ENCODE results near the gene KLHL18.

Gene KLHL18

DNA sequence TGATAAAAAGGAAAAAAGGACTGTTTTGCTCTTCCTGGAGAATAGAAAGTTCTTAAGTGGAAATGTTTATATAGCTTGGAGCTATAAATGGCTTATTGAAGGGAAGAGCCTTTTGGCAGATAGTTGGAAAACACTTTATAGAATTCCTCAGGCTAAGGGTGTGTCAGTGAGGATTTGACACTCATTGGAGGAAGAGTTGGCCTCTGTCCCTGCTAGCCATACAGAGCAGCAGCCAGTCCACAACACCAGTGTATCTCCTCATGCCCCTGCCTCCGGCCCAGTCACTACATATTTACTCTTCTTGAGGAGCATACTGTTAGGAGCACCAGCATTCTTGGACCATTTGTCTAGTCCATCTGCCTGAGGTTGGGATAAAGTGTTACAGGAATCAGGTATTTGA, 36.2 kb downstream of the KLHL18 start:
- Histone ChIP-seq H3K9ac (no peak overlapping the region), H3K4me1 (no peaks in the 10 kb centered on the region), H3K4me2 (ENCODE audit: low read length) (no peak overlapping the region), H2AFZ (no peak overlapping the region), H3K9me3 (ENCODE audit: control insufficient read depth, low read length) (no peaks in the 10 kb centered on the region), H3K36me3 (ENCODE audit: control insufficient read depth, insufficient read depth, low read length) (no peaks in the 10 kb centered on the region), H3K4me3 (ENCODE audit: low read depth, low read length) (no peak overlapping the region), H3K79me2 (no peaks in the 10 kb centered on the region), H3K27me3 (ENCODE audit: control insufficient read depth, insufficient read depth, low read length) (no peaks in the 10 kb centered on the region), H3K27ac (no peak overlapping the region)
- TF ChIP-seq, protein P1, sequence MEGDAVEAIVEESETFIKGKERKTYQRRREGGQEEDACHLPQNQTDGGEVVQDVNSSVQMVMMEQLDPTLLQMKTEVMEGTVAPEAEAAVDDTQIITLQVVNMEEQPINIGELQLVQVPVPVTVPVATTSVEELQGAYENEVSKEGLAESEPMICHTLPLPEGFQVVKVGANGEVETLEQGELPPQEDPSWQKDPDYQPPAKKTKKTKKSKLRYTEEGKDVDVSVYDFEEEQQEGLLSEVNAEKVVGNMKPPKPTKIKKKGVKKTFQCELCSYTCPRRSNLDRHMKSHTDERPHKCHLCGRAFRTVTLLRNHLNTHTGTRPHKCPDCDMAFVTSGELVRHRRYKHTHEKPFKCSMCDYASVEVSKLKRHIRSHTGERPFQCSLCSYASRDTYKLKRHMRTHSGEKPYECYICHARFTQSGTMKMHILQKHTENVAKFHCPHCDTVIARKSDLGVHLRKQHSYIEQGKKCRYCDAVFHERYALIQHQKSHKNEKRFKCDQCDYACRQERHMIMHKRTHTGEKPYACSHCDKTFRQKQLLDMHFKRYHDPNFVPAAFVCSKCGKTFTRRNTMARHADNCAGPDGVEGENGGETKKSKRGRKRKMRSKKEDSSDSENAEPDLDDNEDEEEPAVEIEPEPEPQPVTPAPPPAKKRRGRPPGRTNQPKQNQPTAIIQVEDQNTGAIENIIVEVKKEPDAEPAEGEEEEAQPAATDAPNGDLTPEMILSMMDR (IDR thresholded peaks at IDR 0.05) = no peak

DNA sequence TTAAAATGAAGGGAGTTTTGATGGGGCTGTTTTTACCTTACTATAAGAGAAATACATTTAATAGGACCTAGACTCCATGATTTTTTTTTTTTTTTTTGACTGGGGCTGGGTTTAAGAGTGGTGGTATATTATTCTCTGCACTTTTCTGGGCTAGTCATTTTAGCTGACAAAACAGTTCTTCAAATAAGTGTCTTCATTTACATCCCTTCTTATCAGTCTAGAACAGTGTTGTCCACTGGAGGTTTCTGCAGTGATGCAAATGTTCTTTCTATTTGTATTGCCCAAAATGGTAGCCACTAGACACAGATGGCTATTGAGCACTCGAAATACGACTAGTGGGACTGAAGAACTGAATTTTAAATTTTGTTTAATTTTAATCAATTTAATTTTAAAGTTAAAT, 37.2 kb downstream of the KLHL18 start:
- Histone ChIP-seq H3K4me3 (ENCODE audit: low read depth, low read length) (no peak overlapping the region), H3K36me3 (ENCODE audit: control insufficient read depth, insufficient read depth, low read length) (no peaks in the 10 kb centered on the region), H3K79me2 (no peaks in the 10 kb centered on the region), H3K27ac (no peak overlapping the region), H3K9me3 (ENCODE audit: control insufficient read depth, low read length) (no peaks in the 10 kb centered on the region), H3K4me2 (ENCODE audit: low read length) (no peak overlapping the region), H3K27me3 (ENCODE audit: control insufficient read depth, insufficient read depth, low read length) (no peaks in the 10 kb centered on the region), H2AFZ (no peak overlapping the region), H3K9ac (no peak overlapping the region), H3K4me1 (no peaks in the 10 kb centered on the region)
- TF ChIP-seq, protein P1 (IDR thresholded peaks at IDR 0.05) = no peak

DNA sequence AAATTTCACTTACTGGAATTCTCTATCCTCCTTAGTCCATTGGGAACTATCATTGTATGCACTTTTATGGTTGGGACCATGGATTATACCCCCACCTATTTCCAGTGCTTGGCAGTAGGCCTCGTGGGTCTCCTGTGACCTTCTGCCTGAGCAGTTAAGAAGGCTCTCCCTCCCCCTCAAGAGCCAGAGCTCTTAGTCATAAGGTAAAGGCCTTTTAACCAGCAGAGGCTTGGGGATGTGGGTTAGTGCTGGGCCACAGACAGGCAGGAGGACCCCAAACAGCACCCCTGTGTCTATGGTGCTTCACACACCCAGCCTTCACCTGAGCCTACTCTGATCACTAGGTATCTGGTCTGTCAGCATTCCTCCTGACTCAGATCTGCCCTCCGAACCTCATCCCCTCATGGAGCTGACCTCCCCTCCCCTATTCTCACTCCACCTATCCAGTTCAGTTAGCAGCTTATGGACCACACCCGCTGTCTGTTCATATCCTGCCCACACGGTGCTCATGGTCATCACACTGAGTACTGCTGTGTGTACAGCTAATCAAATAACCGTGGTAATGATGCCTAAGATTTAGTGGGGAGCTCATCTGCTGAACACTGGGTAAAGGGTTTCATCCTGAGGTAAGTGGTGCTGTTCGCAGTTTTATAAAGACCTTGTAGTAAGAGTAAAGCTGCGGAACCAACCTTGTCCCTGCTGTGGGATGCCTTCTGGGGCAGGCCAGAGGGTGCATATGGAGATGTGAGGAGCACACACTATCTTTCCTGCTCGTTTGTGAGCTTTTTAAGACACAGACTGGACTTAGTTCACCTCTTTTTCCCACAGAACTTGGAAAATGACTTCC, 40.9 kb downstream of the KLHL18 start:
- TF ChIP-seq, protein P1 (IDR thresholded peaks at IDR 0.05) = no peak
- no peak overlapping the region for H3K9ac ChIP-seq
- peaks cover 15% of the 10 kb centered on the region for H3K79me2 ChIP-seq
- H3K4me3 ChIP-seq (ENCODE audit: low read depth, low read length) = no peak overlapping the region
- no peaks in the 10 kb centered on the region for H3K27me3 ChIP-seq (ENCODE audit: control insufficient read depth, insufficient read depth, low read length)
- H3K4me2 ChIP-seq (ENCODE audit: low read length) = no peak overlapping the region
- H3K36me3 ChIP-seq (ENCODE audit: control insufficient read depth, insufficient read depth, low read length) = no peaks in the 10 kb centered on the region
- H3K9me3 ChIP-seq (ENCODE audit: control insufficient read depth, low read length) = no peaks in the 10 kb centered on the region
- H3K4me1 ChIP-seq = no peaks in the 10 kb centered on the region
- no peak overlapping the region for H3K27ac ChIP-seq
- no peak overlapping the region for H2AFZ ChIP-seq

DNA sequence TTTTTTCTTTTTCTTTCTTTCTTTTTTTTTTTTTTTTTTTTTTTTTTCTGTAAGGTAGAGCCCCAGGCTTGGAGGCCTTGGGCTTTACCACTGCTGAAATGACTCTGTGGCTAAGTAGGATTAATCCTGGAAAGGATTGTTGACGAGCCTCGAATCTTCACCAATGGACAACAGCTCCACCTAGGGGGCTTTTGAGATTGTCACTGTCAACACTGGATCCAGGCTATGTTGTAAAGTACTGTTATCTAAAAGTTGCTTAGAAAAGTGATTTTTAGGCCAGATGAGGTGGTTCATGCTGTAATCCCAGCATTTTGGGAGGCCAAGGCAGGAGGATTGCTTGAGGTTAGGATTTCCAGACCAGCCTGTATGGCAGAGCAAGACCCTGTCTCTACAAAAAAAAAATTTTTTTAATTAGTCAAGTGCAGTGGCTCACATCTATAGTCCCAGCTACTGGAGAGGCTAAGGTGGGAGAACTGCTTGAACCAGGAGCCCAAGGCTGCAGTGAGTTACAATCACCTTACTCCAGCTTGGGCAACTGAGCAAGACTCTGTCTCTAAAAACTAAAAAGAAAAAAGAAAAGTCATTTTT, 41.6 kb downstream of the KLHL18 start:
- H3K36me3 ChIP-seq (ENCODE audit: control insufficient read depth, insufficient read depth, low read length) = no peaks in the 10 kb centered on the region

More for the DNA sequence above, 41.6 kb downstream of the KLHL18 start:
- Histone ChIP-seq H2AFZ (no peak overlapping the region), H3K27me3 (ENCODE audit: control insufficient read depth, insufficient read depth, low read length) (no peaks in the 10 kb centered on the region), H3K27ac (no peak overlapping the region), H3K9me3 (ENCODE audit: control insufficient read depth, low read length) (no peaks in the 10 kb centered on the region), H3K4me2 (ENCODE audit: low read length) (no peak overlapping the region), H3K4me1 (no peaks in the 10 kb centered on the region), H3K9ac (no peak overlapping the region), H3K4me3 (ENCODE audit: low read depth, low read length) (no peak overlapping the region), H3K79me2 (peaks cover 15% of the 10 kb centered on the region)
- TF ChIP-seq, protein P1 (IDR thresholded peaks at IDR 0.05) = peak; percentile 74
